K562 (cell line): ENCODE results near the gene RREB1. TPM values are rescaled to one million over a fixed set of nuclear protein-coding genes. Genes with fewer than 3 reads are reported as not detected.

Source experiments
- BDP1 ChIP-seq: IDR thresholded peaks from 3 replicates; pipeline ENCODE4 v1.6.1; 2011; ENCODE audit not compliant: insufficient read length, insufficient read depth
- ETV5 ChIP-seq: sonication (generic); formaldehyde crosslinking; IDR thresholded peaks from 2 replicates; pipeline ENCODE4 v1.4.0; 2020; ENCODE audit warnings: low read depth, mild to moderate bottlenecking, missing genetic modification reagents
- GABPB1 ChIP-seq: sonication (generic); formaldehyde crosslinking; IDR thresholded peaks from 2 replicates; pipeline ENCODE4 v1.8.0; 2022; ENCODE audit warnings: mild to moderate bottlenecking, missing genetic modification reagents
- HNRNPUL1 ChIP-seq: fragments of 200-400 bp; formaldehyde crosslinking; IDR thresholded peaks from 2 replicates; pipeline ENCODE4 v1.6.1; 2017; ENCODE audit warnings: low read length
- IFI16 ChIP-seq: fragments of 250-450 bp; sonication (Bioruptor Pico); IDR thresholded peaks from 2 replicates; pipeline ENCODE4 v2.1.2; 2022; ENCODE audit warnings: mild to moderate bottlenecking, inconsistent platforms
- JUND ChIP-seq, 2 experiments: IDR thresholded peaks; 2 replicates in 1 of 2; 3 replicates in 1 of 2; pipeline ENCODE4 v1.6.1; 2011; ENCODE audit warnings: borderline replicate concordance in 2 of 2, low read depth in 2 of 2, low read length in 2 of 2, improper control_type of control experiment in 1 of 2, missing biosample characterization in 1 of 2, missing genetic modification characterization in 1 of 2, missing genetic modification reagents in 1 of 2
- MAFF ChIP-seq: IDR thresholded peaks from 2 replicates; pipeline ENCODE4 v1.6.1; 2012; ENCODE audit warnings: low read length, improper control_type of control experiment
- MTA3 ChIP-seq: fragments of 450-650 bp; formaldehyde crosslinking; IDR thresholded peaks from 2 replicates; pipeline ENCODE4 v1.6.1; 2017; ENCODE audit warnings: mild to moderate bottlenecking, borderline replicate concordance
- MTF1 ChIP-seq: fragments of 250-450 bp; sonication (Bioruptor Pico); IDR thresholded peaks from 2 replicates; pipeline ENCODE4 v1.9.0; 2021; ENCODE audit warnings: moderate library complexity, mild to moderate bottlenecking, inconsistent platforms, borderline replicate concordance
- SIRT6 ChIP-seq: IDR thresholded peaks from one replicate; pipeline ENCODE4 v1.6.1; 2012; ENCODE audit warnings: low read depth, mild to moderate bottlenecking, control low read depth, inconsistent platforms, low read length, moderate library complexity
- SMAD1 ChIP-seq: fragments of 150-350 bp; IDR thresholded peaks from 2 replicates; pipeline ENCODE4 v1.6.1; 2014; ENCODE audit warnings: low read length, low read depth; ENCODE audit not compliant: partially characterized antibody
- SRSF1 ChIP-seq: fragments of 200-400 bp; formaldehyde crosslinking; IDR thresholded peaks from 2 replicates; pipeline ENCODE4 v1.6.1; 2017; ENCODE audit warnings: mild to moderate bottlenecking, low read depth, low read length, moderate library complexity
- polyA plus RNA-seq, 8 experiments: library from polyadenylated mRNA; depleted of rRNA in 4 of 8; stranded (reverse) in 5 of 8; unstranded in 3 of 8; fragments of >200 nt; fragmentation: Nextera tagmentation in 2 of 8; fragmentation: Illumina TruSeq in 1 of 8; extraction: Ambion mirVana in 2 of 8; extraction: Trizol in 1 of 8; gene quantifications; 2 replicates each; pipeline versions ENCODE4 v1.2.1 to v1.2.3, GENCODE V29; 2011 to 2014; ENCODE audit warnings: inconsistent platforms in 1 of 8, missing spikeins in 1 of 8
- total RNA-seq, 7 experiments: library from RNA; depleted of rRNA in 6 of 7; stranded (reverse); fragments of >200 nt in 6 of 7; fragmentation: Illumina TruSeq in 2 of 7; extraction: Trizol in 2 of 7; gene quantifications; 2 replicates each; pipeline versions ENCODE4 v1.2.1 to v1.2.3, GENCODE V29; 2011 to 2021; ENCODE audit warnings: low replicate concordance in 1 of 7
- TF ChIP-seq, protein P1 (sequence below): sonication (generic); formaldehyde crosslinking; IDR thresholded peaks from 2 replicates; pipeline ENCODE4 v1.8.0; 2022; ENCODE audit warnings: mild to moderate bottlenecking, missing genetic modification reagents
- TF ChIP-seq, protein P2 (sequence below): fragments of 450-650 bp; IDR thresholded peaks from 2 replicates; pipeline ENCODE4 v1.6.1; 2016; ENCODE audit warnings: borderline replicate concordance
- TF ChIP-seq, protein P3 (sequence below): fragments of 450-650 bp; IDR thresholded peaks from 2 replicates; pipeline ENCODE4 v1.6.1; 2018; ENCODE audit warnings: mild to moderate bottlenecking, low read depth; ENCODE audit not compliant: partially characterized antibody
- TF ChIP-seq, protein P4 (sequence below): sonication (generic); formaldehyde crosslinking; IDR thresholded peaks from 2 replicates; pipeline ENCODE4 v1.8.0; 2022; ENCODE audit warnings: mild to moderate bottlenecking, missing genetic modification reagents
- TF ChIP-seq, protein P5 (sequence below): sonication (generic); formaldehyde crosslinking; IDR thresholded peaks from 2 replicates; pipeline ENCODE4 v1.8.1; 2023; ENCODE audit warnings: mild to moderate bottlenecking, missing genetic modification reagents
- TF ChIP-seq, protein P6 (sequence below): sonication (generic); formaldehyde crosslinking; IDR thresholded peaks from 2 replicates; pipeline ENCODE4 v1.4.0; 2020; ENCODE audit warnings: mild to moderate bottlenecking, missing genetic modification reagents

The RREB1 gene
- total and polyA plus RNA-seq, 9 of the 15 experiments (the other 6 are each of a cell fraction or from before 2014, with no cell fraction given), result 3.3 to 64.2 (median 19.3) TPM

DNA sequence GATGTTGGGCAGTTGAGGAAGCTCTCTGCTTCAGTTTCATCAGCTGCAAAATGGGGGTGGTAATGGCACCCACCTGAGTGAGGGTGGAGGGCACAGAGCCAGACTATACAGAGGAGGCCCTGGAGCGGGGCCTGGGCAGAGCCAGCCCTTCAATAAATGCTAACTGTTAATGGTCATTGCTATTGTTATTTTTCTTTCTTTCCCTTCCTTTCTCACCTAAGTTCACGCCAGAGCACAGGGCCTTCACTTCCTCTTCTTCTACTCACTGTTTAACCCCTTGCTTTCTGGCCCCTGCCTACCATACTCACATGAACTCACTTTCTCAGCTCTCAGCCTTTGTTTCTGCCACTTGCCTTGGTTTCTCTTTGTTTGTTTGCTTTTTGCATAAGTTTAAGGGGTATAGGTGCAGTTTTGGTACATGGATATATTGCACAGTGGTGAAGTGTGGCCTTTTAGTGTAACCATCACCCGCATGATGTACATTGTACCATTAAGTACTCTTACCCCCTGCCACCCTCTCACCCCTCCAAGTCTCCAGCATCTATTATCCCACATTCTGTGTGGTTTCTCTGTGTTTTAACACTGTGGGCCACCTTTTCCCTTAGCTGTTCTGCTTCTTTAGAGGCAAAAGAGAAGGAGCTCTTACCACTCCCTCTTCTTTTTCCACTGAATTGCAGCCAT, 7.5 kb upstream of the RREB1 start (continued):
- no peak for TF ChIP-seq SMAD1
- TF ChIP-seq JUND (IDR thresholded peaks at IDR 0.05; ENCODE audit: borderline replicate concordance, low read depth, low read length), result no peak
- peak; percentile 30; the same call in 1 of the 3 replicates for TF ChIP-seq JUND (tag; IDR thresholded peaks at IDR 0.05; ENCODE audit: borderline replicate concordance, low read depth, low read length)
- TF ChIP-seq MTA3, result no peak
- TF ChIP-seq GABPB1 (CRISPR knock-in tag), result peak; percentile 36; the same call in 1 of the 2 replicates
- no peak for TF ChIP-seq MTF1
- TF ChIP-seq IFI16 (CRISPR knock-in tag), result no peak
- TF ChIP-seq, protein P1, sequence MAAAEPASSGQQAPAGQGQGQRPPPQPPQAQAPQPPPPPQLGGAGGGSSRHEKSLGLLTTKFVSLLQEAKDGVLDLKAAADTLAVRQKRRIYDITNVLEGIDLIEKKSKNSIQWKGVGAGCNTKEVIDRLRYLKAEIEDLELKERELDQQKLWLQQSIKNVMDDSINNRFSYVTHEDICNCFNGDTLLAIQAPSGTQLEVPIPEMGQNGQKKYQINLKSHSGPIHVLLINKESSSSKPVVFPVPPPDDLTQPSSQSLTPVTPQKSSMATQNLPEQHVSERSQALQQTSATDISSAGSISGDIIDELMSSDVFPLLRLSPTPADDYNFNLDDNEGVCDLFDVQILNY (CRISPR knock-in tag), result no peak
- TF ChIP-seq SIRT6, result no peak
- TF ChIP-seq, protein P2, sequence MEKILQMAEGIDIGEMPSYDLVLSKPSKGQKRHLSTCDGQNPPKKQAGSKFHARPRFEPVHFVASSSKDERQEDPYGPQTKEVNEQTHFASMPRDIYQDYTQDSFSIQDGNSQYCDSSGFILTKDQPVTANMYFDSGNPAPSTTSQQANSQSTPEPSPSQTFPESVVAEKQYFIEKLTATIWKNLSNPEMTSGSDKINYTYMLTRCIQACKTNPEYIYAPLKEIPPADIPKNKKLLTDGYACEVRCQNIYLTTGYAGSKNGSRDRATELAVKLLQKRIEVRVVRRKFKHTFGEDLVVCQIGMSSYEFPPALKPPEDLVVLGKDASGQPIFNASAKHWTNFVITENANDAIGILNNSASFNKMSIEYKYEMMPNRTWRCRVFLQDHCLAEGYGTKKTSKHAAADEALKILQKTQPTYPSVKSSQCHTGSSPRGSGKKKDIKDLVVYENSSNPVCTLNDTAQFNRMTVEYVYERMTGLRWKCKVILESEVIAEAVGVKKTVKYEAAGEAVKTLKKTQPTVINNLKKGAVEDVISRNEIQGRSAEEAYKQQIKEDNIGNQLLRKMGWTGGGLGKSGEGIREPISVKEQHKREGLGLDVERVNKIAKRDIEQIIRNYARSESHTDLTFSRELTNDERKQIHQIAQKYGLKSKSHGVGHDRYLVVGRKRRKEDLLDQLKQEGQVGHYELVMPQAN, result no peak
- TF ChIP-seq SRSF1, result no peak
- TF ChIP-seq MAFF, result no peak
- TF ChIP-seq, protein P3, sequence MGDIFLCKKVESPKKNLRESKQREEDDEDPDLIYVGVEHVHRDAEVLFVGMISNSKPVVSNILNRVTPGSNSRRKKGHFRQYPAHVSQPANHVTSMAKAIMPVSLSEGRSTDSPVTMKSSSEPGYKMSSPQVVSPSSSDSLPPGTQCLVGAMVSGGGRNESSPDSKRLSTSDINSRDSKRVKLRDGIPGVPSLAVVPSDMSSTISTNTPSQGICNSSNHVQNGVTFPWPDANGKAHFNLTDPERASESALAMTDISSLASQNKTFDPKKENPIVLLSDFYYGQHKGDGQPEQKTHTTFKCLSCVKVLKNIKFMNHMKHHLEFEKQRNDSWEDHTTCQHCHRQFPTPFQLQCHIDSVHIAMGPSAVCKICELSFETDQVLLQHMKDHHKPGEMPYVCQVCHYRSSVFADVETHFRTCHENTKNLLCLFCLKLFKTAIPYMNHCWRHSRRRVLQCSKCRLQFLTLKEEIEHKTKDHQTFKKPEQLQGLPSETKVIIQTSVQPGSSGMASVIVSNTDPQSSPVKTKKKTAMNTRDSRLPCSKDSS, result no peak
- TF ChIP-seq ETV5, result no peak
- TF ChIP-seq HNRNPUL1, result no peak
- TF ChIP-seq, protein P4, sequence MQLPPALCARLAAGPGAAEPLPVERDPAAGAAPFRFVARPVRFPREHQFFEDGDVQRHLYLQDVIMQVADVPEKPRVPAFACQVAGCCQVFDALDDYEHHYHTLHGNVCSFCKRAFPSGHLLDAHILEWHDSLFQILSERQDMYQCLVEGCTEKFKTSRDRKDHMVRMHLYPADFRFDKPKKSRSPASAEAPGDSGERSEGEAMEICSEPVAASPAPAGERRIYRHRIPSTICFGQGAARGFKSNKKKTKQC (CRISPR knock-in tag), result no peak
- no peak for TF ChIP-seq BDP1
- TF ChIP-seq, protein P5, sequence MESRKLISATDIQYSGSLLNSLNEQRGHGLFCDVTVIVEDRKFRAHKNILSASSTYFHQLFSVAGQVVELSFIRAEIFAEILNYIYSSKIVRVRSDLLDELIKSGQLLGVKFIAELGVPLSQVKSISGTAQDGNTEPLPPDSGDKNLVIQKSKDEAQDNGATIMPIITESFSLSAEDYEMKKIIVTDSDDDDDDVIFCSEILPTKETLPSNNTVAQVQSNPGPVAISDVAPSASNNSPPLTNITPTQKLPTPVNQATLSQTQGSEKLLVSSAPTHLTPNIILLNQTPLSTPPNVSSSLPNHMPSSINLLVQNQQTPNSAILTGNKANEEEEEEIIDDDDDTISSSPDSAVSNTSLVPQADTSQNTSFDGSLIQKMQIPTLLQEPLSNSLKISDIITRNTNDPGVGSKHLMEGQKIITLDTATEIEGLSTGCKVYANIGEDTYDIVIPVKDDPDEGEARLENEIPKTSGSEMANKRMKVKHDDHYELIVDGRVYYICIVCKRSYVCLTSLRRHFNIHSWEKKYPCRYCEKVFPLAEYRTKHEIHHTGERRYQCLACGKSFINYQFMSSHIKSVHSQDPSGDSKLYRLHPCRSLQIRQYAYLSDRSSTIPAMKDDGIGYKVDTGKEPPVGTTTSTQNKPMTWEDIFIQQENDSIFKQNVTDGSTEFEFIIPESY (CRISPR knock-in tag), result no peak
- TF ChIP-seq, protein P6, sequence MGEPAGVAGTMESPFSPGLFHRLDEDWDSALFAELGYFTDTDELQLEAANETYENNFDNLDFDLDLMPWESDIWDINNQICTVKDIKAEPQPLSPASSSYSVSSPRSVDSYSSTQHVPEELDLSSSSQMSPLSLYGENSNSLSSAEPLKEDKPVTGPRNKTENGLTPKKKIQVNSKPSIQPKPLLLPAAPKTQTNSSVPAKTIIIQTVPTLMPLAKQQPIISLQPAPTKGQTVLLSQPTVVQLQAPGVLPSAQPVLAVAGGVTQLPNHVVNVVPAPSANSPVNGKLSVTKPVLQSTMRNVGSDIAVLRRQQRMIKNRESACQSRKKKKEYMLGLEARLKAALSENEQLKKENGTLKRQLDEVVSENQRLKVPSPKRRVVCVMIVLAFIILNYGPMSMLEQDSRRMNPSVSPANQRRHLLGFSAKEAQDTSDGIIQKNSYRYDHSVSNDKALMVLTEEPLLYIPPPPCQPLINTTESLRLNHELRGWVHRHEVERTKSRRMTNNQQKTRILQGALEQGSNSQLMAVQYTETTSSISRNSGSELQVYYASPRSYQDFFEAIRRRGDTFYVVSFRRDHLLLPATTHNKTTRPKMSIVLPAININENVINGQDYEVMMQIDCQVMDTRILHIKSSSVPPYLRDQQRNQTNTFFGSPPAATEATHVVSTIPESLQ (CRISPR knock-in tag), result 0 out of 2 replicates have a peak, but pooled peaks have one; percentile 36
